Cardiac septum (tissue), 1 donor: ENCODE data around the gene ZDHHC13. TPM values are rescaled to one million over a fixed set of nuclear protein-coding genes. Genes with fewer than 3 reads are reported as not detected.

Experiments used
- DNase-seq: peaks from one replicate; pipeline ENCODE4 v3.0.0-alpha.2; 2020; ENCODE audit warnings: low spot score
- intact Hi-C: fragments of 100-400 bp; cut with DNase I; formaldehyde crosslinking; loops from one replicate; pipeline ENCODE4 v1.14.0; 2022
- long read RNA-seq: library from polyadenylated mRNA; unstranded; transcript quantifications from one replicate; pipeline ENCODE4 v2.0.0, GENCODE V29; 2021
- total RNA-seq: library from RNA; stranded (reverse); fragmentation: NEBNext Ultra II Directional; extraction: Animal tissue kit (Norgen Biotek cat#: 25700); gene quantifications from one replicate; pipeline ENCODE4 v1.2.1, GENCODE V29; 2021
- donor health status: DM: no; HTN: no; CAD: no.

Gene ZDHHC13, protein sequence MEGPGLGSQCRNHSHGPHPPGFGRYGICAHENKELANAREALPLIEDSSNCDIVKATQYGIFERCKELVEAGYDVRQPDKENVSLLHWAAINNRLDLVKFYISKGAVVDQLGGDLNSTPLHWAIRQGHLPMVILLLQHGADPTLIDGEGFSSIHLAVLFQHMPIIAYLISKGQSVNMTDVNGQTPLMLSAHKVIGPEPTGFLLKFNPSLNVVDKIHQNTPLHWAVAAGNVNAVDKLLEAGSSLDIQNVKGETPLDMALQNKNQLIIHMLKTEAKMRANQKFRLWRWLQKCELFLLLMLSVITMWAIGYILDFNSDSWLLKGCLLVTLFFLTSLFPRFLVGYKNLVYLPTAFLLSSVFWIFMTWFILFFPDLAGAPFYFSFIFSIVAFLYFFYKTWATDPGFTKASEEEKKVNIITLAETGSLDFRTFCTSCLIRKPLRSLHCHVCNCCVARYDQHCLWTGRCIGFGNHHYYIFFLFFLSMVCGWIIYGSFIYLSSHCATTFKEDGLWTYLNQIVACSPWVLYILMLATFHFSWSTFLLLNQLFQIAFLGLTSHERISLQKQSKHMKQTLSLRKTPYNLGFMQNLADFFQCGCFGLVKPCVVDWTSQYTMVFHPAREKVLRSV
- total RNA-seq = 7.8 TPM
- long read RNA-seq, transcript ZDHHC13-202 (17 exons, 2,445 nt) = major isoform, 6 of 12 reads
- long read RNA-seq, partial matches to known transcripts = 1 of 12 reads
- long read RNA-seq, other reads (novel, unspliced or antisense) = 3 of 12 reads

DNA sequence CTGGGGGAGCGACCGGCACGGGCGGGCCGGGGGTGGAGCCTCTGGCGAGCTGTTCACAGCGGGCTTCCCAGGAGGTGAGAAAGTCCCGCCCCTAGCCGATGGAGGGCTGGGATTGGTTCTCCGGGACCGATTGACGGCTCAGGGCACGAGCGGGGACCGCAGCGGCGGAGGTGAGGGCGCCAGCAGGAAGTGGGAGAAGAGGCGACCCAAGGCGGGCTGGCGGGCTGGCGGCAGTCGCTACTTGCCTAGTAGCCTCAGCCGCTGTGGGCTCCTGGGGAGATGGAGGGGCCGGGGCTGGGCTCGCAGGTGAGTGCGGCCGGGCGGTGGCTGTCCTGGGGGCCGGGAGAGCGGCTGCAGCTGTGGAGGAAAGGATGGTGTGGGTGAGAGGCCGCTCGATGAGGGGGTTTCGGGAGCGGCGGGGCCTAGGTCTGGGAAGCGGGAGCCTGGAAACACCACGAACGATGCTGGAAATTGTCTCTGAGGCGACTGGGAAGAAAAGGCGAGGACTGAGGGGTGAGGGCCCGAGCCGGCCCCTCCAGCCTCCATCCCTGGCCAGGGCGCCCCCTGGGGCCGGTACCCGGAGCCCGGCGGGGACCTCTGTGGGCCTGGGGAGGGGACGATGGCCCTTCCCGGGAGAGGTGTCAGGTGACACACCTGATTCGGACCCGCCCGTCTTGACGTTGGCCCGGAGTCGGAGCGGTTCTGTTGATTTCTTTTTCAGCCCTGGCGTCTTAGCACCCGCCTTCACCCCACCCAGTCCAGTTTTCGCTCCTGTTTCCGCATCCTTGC, at the start of gene ZDHHC13:
TSS of gene ZDHHC13 (plus strand) at position 198 of the 789 bp plus-strand sequence. CDS start at position 280, 82 bp downstream.
- DNase-seq = peak; percentile 99
- intact Hi-C loops = loop anchor here (5.0 kb wide), 1 partner anchor 50 kb away; no protein-coding TSS in a partner anchor

DNA sequence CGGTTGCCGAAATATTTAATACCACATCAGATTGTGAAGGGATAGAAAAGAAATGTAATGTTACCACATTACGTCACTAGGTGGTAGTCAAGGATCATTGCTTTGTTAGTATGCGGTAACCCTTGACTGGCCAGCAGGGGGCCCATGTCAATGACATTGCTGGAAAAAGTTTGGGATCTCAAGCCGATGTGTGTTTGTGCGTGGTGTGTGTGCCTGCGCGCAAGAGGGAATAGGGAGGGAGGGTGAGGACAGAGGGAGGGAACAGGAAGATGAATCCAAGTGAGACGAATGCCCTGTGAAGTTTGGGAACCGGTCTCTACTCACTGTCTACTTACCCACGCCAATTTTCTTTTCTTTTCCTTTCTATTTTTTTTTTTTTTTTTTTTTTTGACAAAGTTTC, 45.7 kb upstream of the ZDHHC13 start:
- intact Hi-C loops = loop anchor here (2.0 to 10.0 kb wide), 3 partner anchors 36 to 482 kb away; no protein-coding TSS in a partner anchor

DNA sequence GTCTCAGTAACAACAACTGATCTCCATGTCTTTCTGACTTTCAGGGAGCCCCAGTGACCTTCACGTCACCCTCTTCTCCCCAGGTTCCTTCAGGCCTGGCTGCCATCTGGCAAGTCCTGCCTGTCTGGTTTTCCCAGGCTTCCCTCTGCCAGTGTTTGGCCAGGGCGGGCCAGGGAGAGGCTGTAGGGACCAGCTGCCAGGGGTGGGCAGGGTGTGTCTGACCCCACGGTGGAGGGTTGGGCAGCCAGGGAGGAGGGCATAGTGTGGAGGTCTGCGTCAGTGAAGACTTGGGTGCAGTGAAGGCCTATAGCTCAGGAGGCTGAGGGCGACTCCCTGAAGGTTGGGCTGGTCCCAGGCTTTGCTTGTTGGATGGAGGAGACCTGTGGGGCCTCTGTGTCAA, 44.5 kb upstream of the ZDHHC13 start:
- no peak for DNase-seq
- intact Hi-C loops = loop anchor here (5.0 to 10.0 kb wide), 2 partner anchors 35 to 192 kb away; no protein-coding TSS in a partner anchor

More for the DNA sequence above, 45.7 kb upstream of the ZDHHC13 start:
- no peak for DNase-seq

DNA sequence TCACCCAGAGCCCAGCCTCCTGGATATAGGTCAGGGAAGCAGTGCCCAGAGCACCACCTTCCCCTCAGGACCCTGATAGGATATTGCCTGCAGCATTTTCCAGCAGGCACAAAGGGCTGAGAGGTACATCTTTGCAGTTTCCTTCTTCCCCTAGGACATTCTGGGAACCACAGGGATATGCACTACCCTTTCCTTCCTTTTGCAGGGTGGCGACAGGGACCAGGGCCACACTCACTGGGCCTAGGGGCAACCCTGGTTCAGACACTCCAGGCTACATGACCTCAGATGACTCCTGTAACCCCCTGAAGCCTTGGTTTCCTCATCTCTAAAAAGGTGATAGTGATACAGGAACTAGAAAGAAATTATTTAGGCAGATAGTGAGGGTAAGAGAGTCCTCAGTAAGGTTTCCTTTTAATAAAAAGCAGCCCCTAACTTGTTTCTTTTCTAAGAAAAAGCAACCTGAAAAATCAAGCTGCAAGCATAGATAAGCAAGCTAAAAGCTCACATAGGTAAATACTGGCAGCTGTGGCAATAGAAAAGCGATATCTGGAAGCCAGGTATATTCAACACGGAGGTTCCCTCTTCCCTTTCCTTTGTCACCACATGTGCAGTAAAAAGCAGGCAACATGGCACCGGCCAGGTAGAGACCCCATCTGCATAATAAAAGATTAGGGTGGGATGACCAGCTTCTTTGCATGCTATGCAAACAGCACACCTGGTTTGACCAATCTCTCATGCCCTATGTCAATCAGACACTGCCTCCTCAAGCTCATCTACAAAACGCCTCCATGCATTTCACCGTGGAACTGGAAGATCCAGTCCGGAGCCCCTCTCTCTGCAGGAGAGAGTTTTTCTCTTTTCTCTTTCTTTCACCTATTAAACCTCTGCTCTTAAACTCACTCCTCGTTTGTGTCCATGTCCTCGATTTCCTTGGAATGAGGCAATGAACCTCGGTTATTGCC, 43.2 kb upstream of the ZDHHC13 start:
- intact Hi-C loops = loop anchor here (5.0 to 10.0 kb wide), 2 partner anchors 34 to 191 kb away; no protein-coding TSS in a partner anchor
- no peak for DNase-seq

DNA sequence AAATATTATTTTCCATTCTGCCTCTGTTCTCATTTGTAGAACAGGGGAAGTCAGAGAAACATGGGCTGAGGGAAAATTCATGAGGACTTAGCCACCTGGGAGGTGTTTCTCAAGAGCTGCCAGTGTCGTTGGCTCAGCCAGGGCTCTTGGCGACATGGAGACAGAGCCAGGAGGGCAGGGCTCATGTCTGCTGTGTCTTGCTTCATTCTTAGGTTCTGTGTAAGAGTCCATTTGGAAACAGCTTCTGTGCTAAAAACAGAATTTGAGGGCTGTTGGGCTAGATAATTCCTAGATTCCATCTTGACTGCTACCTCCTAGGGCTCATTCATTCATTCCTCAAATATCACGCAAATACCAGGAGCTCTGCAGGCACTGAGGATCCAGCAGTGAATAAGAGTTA, 41.3 kb upstream of the ZDHHC13 start:
- intact Hi-C loops = loop anchor here (5.0 to 10.0 kb wide), 2 partner anchors 92 to 189 kb away; no protein-coding TSS in a partner anchor

DNA sequence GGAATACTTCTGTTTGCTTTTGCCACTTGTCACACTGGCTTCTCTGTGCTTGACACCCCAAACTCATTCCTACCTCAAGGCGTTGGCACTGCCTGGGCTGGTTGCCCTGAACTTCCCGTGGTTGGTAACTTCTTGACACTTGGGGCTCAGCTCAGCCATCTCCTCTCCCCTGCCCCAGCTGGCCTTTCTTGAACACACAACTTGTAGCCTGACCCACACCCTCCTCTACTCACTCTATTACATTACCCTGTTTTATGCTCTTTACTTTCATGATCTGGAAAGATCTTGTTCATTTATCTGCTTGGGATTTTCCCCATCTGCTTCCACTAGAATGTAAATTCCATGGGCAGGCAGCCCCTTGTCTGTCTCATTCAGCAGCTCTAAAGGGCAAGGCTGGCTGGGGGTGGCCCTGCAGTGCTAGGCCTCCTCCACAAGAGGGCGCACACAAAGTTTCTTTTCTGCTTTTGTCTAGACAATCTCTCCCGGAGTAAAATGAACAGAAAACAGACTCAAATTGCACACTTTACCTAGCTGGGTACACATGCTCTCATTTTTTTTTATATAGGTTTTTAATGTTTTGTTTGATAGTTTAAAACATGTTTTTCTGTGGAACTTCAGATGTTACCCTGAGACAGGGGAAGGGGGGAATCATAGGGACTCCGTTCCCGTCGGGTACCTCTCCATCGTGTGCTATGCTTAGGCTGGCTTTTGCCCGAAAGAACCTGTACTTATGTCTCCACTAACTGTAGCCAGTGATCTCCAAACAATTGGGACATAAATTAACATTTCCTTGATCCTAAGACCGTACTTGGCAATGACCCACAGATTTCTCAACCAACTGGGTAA, 40.0 kb upstream of the ZDHHC13 start:
- no peak for DNase-seq
- intact Hi-C loops = loop anchor here (5.0 to 10.0 kb wide), 2 partner anchors 90 to 188 kb away; no protein-coding TSS in a partner anchor

More for the DNA sequence above, 41.3 kb upstream of the ZDHHC13 start:
- DNase-seq = no peak

DNA sequence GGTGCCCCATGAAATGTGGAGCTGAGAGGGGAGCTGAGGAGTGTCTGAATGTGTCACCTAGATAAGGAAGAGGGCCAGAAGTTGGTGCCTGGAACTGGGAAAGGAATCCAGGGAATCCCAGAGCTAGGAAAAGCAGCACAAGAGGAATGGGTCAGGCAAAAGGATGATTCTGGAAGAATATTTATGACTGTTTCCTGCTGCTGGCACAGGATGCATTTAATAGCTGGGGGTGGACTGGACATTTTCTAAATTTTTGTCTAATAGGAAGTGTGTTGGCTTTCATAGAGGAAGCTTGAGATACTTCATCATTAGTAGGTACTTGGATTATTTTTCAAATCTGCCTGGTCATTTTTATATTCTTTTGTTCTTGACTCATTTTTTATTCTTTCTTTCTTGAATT, 39.0 kb upstream of the ZDHHC13 start:
- intact Hi-C loops = loop anchor here (5.0 to 10.0 kb wide), 2 partner anchors 89 to 187 kb away; no protein-coding TSS in a partner anchor
- DNase-seq = no peak

DNA sequence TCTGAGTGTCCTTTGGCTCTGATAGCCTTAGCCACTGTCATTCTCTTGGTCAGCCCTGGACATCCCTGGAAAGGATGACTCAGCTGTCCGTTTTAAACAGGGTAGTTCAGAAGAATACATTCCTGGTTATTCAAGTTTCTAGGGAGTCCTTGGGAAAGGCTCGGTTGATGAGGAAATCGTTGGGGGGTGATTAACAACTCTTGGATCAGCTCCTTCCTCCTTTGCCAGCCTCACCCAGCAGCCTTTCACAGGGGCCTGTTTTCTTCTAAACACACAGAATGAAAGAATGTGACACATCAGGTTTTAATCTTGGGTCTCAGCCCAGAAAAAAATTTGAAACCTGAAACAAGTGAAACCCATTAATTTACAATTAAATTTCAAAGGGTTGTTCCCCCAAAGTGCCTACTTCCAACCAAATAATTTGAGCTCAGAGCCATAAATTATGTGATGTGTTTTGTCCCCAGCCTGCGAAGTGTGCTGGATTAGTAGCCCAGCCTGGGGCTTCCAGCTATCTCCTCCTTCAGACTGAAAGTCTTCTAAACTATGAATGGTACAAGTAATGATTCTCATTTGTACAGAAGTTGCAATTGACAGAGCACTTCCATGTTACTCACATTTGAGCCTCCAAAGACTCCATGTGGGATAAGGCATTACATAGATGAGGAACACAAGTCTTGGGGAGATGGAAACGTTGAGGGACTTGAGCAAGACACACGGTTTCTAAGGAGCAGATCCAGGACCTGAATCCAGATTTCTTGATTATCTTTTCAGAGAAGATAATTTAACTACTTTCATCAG, 37.1 kb upstream of the ZDHHC13 start:
- intact Hi-C loops = loop anchor here (5.0 to 10.0 kb wide), 2 partner anchors 87 to 185 kb away; no protein-coding TSS in a partner anchor
- no peak for DNase-seq

DNA sequence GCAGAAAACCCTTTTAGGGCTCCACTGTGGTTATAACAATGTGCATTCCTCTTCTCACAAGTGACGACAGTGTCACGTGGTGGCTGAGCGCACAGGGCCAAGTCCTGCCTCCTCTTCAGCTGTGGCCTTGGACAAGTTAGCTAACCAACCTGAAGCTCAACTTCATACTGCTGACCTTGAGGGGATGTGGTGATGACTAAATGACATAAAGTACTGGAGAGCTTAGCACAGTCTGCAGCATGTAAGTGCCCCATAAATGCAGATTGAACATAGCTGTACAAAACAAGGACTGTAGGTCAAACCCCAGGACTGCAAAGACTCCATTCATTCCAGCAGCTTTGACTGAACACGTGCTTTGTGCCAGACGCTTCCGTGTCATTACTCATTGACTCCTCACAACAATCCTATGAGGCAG, 36.4 kb upstream of the ZDHHC13 start:
- no peak for DNase-seq
- intact Hi-C loops = no loop called here

DNA sequence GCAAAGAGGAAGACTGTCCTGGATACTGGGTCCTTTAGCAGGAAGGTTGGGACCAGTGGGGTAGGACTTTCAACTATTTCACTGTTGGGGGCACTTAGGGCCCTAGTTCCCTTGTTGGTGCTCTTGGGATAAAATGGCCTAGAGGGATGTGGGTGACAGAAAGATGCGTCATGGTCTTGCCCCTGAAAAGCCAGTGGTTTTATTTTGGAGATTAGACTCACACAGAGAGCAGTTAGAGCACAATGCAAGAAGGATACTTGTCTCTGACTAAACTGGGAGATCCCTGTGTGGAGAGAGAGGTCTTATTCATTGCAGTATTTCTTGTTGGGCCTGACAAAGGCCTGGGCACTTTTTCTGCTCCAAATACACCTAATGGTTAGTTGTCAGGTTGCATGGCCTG, 33.8 kb upstream of the ZDHHC13 start:
- DNase-seq = no peak
- intact Hi-C loops = no loop called here

DNA sequence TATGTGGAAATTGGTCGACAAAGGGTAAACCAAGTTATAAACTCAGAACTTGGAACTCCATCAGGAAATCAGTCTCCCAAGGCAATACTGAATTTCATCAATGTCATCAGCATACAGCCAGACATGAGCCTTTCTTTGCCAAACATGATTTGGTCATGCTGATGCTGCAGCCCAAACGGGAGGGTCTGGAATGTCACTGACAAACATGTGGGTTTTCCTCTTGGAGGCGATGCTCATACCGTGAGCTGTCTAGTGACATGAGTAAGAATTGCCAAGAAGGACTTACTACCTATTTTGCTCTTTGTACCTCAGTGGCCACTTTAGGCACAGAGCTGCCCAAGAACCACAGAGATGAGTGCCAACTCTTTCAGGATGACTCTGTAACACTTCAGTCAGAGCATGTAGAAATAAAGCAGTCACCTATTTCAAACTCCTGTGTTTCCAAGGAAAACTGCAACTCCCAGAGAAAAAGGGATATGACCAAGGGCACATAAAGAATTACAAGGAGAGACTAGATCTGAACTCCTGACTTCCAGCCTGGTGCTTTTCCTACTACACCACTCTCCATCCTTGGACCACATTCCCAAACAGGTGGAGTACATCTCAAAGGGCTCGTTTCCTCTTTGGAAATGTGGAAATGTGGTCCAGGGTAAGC, 32.2 kb upstream of the ZDHHC13 start:
- intact Hi-C loops = no loop called here
- DNase-seq = no peak

DNA sequence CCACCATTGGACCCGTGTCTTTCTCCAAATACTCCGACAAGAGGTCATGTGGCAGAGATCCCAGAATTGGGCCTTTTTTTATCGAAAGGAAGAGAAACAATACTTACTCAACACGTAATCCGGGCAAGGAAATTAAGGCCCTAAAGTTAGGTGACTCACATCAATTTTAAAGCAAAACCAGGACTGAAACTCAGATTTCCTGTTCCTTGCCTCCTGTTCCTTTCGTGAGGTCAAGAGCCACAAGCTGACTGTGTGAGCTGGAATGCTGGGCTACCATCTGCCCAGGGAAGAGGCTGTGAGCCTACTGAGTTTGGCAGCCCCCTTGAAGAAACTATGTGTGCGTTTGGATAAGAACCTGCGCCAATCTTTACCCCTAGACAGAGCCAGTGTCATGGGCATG, 29.3 kb upstream of the ZDHHC13 start:
- DNase-seq = no peak
- intact Hi-C loops = no loop called here

DNA sequence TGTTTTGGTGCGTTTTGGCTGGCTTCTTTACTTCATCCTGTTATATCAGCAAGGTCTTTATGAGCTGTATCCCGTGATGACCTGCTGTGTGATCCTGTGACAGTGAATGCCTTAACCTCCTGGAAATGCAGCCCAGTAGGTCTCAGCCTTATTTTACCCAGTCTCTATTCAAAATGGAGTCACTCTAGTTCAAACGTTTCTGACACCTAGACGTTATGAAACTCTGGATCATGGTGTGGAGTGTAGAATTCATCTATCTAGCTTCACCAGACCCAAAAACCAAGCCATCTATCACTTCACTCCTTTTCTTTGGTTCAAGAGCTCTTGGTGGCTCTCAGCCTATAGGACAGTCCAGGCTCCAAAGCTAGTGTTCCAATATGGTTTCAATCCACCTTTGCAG, 28.2 kb upstream of the ZDHHC13 start:
- intact Hi-C loops = no loop called here

DNA sequence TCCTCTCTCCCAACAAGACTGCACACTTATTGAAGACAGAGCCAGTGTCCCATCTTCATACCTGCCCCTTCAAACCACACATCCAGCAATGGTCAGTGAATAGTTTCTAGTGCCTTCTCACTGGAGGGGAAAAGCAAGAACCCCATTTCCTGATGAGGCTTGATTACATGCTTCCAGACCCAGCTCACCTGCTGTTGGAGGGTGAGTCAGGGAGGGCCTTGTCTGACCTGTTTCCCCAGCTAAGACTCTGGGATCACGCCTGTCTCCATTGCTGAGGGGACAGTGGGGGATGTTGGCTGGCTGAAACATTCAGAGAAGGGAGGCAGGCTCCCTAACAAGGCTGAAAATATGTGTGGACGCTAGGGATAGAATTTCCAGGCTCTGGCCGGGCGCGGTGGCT, 27.5 kb upstream of the ZDHHC13 start:
- intact Hi-C loops = no loop called here
- no peak for DNase-seq

More for the DNA sequence above, 28.2 kb upstream of the ZDHHC13 start:
- no peak for DNase-seq

DNA sequence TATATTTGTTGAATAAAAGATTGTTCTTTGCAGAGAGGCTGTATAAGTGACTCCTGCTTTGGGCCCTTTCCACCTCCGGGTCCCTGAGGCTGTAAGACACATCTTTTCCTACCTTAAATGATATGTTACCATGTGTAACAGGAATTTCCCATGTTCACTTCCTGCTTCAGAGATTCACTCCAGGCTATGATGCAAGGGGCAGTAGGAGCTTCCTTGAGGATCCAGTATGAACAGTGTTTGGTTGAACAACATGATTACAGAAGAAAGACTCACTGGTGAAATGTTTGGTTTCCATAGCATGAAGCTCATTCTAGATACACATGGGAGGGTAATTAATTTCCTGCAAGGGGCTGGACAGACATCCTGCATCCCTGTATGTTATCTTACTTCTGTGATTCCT, 25.6 kb upstream of the ZDHHC13 start:
- intact Hi-C loops = no loop called here
- DNase-seq = no peak

DNA sequence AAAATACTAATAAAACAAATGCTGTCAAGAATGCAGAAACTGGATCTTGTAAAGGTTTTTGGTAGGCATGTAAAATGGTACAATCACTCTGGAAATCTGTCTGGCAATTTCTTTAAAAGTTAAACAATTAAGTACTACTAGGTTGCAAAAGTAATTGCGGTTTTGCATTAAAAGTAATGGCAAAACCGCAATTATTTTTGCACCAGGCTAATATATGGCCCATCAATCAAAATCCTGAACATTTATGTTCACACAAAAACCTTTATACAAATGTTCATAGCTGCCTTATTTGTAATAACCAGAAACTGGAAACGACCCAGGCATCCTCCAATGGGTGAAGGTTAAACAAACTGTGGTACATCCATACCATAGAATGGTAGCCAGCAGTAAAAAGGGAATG, 24.6 kb upstream of the ZDHHC13 start:
- intact Hi-C loops = no loop called here
- no peak for DNase-seq
